ENCODE measurements around the gene CMSS1. TPM values are rescaled to one million over a fixed set of nuclear protein-coding genes. Genes with fewer than 3 reads are reported as not detected.

The CMSS1 gene
- total RNA-seq, 1 donor from 2014 or later = 36.9 TPM

DNA sequence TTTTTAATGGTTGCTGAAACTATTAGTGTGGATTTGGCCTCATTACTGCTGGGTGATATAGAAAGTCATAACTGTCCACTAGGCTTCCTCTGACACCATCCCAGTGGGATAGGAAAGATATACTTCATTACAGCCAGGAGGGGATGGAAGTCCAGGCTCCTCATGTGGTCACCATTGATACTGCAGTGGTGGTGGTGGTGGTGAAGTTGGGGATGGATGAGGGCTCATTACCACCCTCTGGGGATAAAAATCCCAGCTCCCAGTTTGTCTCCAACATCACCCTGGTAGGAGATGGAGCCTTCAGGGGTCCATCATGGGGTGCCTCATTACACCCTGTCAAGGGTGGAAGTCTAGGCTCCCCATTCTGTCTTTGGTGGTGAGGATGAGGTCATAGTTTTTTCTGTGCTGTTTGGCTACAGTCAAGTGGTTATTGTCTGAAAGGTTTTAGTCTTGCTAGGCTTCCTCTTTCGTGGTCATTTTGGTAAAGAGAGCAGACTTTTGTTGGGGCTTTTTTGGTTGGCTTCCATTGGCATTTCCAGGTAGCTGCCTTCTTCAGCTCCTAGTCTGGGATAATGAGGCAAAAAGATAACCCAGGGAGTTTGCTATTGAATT lies 326.7 kb downstream of the CMSS1 start:
- intact Hi-C loops (cut with DNase I) = no loop called here
- DNase-seq (no peak), ATAC-seq (ENCODE audit: poor library complexity) (no peak)

DNA sequence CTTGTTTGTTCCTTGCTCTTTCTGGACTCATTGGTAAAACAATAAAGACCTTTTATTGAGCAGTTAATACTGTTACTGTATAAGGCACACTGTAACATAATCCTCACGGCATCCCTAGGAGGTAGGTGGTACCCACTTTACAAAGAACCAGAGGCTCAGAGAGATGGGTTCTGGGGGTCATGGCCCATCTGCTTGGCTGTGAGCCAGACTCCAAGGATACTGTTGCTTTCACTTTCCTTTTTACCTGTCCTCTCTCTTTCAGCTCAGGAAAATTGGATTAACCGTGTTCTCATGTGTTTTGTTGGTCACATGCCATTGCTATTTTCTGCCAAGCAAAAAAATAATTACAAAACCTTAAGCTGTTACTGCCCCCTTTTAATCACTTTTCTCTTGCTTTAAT lies 331.5 kb downstream of the CMSS1 start:
- DNase-seq (no peak), ATAC-seq (ENCODE audit: poor library complexity) (no peak)
- intact Hi-C loops (cut with DNase I) = no loop called here

DNA sequence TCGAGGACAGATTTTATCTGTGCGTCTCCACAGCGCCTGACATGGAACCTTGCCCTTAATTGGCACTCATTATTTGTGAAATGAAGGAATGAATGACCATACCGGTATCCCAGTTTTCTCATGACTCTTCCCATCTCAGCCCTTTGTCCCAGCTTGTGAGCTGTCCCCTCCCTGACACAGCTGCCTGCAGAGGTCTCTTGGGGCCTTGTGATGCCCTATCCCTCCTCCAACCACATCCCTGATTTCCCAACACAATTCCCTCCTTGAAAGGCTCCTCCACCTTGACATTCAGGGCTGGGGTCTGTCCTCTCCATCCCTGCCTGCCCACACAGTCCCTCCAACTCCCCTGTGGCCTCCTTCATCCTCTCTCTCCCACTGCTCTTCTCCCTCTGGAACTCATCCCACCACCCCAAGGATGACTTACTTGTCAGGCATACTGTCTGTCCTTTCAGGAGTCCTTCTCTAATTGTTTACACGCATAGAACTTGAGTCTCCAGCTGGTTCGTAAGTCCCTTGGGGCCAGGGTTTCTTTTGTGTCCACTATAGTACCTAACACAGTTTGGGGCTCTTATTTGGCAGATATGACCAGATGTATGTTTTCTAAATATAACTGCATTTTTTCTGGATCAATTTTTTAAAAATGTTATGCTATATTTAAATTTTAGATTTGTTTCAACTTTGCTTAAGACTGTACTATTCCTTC lies 332.2 kb downstream of the CMSS1 start:
- intact Hi-C loops (cut with DNase I) = no loop called here
- ATAC-seq (ENCODE audit: poor library complexity) (no peak), DNase-seq (no peak)

DNA sequence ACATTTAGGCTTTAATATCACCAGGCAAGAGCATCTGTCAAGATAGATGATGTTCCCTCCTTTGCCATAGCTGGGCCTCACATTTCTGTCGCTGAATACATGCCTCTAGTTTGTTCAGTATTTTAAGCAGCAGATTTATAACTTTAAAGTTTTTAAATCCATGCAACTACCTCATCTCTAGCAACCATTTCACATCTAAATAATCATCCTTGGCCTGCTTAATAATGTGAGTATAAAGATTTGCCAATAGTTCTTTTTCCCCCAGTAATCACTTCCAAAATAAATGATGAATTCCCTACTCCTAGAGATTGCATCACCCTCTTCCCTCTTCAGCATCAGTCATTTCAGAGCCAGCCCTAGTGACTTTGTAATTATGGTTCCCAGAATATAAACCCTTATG lies 332.8 kb downstream of the CMSS1 start:
- intact Hi-C loops (cut with DNase I) = no loop called here
- DNase-seq = no peak
- ATAC-seq (ENCODE audit: poor library complexity) = peak; percentile 81

DNA sequence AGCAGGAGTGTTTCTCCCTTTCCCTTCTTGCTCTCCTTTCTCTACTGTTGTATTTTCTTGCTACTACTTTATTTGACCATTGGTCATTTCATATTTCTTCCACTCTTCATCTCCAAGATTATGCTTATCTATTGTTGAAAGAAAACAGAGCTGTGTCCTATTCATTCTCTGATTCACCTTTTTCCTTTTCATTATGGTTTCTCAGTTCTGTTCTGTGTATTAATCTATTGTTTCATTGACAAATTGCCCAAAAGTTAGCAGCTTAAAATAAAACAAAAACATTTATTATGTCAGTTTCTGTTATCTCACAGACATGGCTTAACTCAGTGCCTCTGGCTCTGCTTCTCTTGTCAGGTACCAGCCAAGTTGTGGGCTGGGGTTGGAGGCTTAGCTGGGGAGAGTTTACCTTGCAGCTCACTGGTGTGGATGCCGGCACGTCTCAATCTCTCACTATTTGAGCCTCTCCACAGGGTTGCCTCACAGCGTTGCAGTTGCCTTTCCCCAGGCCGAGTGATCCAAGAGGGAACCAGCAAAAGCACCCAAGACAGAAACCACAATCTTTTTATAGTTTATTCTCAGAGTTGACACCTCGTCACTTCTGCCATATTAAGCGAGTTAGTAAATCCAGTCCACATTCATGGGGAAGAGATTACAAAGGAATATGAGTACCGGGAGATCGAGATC lies 333.5 kb downstream of the CMSS1 start:
- DNase-seq = peak; percentile 41
- peak; percentile 70 for ATAC-seq (ENCODE audit: poor library complexity)
- intact Hi-C loops (cut with DNase I) = no loop called here

DNA sequence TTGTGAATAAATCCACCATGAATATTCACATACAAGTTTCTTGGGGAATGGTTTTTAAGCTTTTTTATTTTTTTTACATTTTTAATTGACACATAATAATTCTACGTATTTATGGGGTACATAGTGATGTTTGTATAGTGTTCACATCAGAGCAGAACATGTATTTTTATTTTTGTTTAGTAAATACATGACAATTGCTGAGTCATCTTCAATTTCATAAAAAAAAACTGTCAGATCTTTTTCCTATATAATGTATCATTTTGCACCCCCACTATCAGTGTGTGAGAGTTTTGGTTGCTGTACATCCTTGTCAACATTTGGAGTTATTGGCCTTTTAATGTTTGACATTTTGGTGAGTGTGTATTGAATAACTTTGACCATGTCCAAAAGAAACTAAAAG lies 336.5 kb downstream of the CMSS1 start:
- intact Hi-C loops (cut with DNase I) = no loop called here
- ATAC-seq (ENCODE audit: poor library complexity) = no peak
- no peak for DNase-seq

DNA sequence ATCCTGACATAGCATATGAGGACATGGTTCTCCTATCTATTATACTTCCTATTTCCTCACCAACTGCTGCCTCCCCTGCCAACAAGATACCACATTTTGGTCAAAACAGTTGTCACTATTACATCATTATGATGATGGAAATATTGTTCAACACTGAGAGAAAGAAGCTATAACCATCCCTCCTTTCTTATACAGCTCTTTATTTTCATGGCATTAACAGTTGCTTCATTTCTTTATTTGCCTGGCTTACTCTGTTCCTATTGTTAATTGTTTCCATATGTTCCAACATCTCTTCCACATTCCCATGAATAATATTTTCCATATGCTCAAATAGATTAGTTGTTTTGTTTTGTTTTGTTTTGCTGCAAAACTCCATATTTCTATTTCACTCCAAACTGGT lies 337.5 kb downstream of the CMSS1 start:
- DNase-seq (no peak), ATAC-seq (ENCODE audit: poor library complexity) (no peak)
- intact Hi-C loops (cut with DNase I) = no loop called here

DNA sequence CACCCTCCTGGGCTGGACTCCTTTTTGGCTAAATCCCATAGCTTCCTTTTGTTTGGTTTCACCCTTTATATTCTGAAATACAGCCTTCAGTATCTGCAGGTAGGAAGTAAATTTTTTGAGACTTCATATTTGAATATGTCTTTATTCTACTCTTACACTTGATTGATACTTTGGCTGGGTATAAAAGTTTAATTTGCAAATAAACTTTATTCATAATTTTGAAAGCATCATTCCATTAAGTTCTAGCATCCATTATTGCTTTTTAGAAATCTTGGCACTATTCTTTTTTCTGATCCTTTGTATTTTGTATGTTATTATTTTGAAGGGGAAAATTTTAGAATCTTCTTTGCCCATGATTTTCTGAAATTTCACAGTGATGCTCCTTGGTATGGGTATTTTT lies 337.9 kb downstream of the CMSS1 start:
- intact Hi-C loops (cut with DNase I) = no loop called here
- DNase-seq = no peak
- ATAC-seq (ENCODE audit: poor library complexity) = no peak

DNA sequence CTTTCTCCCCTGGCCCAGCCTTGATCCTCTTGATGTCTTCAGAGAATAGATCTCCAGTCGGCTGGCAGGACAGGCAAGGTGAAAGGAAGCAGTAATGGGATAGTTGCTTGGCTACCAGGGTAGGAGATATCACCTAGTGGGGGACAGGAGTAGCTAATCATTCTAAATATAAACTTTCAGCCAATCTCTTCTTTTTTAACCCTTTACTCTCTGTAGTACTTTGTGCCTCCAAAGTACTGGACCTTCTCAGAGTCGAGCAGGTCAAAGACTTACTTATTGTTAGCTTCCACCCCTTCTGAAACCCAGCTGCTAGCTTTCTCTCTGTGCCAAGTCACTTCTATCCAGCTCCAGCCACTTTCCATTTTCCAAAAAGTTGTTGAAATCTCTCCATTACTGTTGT lies 340.0 kb downstream of the CMSS1 start:
- intact Hi-C loops (cut with DNase I) = no loop called here
- peak; percentile 50 for ATAC-seq (ENCODE audit: poor library complexity)

DNA sequence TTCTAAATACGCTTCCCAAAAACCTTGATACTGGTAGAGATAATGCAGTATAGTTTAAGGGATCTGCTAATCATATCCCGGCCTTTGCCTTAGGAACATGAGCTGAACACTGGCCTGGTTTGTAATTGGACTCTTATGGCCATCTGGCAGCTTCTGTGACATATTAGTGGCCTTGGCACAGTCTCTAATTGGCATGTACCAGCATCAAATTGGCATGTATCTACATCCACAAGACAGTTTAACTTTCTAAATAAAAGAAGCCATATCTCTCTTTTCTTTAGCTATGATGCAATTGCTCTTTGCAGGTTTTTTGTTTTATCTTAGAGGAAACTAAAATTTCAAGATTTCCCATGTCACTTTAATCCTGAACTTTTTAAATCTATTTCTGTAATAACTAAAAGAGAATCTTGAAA lies 341.3 kb downstream of the CMSS1 start:
- peak; percentile 92 for ATAC-seq (ENCODE audit: poor library complexity)
- no peak for DNase-seq
- intact Hi-C loops (cut with DNase I) = no loop called here

More for the DNA sequence above, 340.0 kb downstream of the CMSS1 start:
- DNase-seq = no peak

DNA sequence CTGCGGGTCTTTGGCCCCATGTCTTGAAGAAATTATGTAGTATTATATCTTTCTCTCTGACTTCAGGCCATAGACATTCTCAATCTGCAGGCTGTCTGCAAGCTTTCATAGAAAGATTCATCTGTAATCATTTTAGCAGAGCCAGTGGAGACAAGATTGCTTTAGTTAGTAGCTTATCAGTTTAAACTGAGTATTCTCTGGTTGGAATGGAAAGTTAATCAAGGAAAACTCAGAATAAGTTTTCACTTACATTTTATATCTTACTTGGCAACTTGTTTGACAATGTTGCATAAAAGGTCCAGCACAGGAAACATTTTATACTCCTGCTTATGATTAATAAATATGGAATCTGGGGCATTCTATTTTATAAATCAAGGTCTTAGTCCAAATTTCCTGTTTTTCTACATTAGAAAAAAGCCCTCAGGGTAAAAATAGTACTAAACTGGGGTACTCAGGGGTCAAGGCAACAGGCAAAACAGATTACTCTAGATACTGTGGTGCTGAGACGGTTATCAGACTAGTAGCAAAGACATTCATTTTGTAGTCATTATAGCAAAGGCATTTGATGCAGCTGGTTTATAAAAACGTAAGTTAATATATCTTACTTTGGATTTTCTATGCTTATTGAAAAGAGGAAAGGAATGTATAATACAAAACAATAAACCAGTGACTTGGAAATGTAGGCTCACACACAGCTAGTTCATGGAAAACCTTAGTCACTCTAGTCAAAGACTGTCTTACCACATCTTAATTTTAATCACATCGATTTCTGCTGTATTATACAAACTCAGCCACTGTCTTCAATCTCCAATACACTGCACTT lies 341.9 kb downstream of the CMSS1 start:
- ATAC-seq (ENCODE audit: poor library complexity) = peak; percentile 19
- DNase-seq = no peak
- intact Hi-C loops (cut with DNase I) = no loop called here

DNA sequence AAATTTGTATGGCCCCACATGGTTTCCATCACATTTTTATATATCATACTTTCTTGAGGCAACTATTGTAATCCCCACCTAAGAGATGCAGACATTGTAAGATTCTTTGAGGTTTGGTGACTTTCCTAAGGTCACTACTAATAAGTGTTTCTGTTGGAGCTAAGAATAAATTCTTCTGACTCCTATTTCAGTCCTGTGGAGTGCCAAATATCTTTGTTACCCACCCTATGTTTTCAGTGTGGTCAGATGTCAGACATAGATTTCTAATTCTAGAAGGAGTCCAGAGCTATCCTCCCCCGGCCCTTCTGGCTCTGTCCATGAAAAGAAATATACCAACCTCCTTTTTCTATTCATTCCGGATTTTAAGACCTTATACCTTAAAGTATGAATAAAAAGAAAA lies 342.9 kb downstream of the CMSS1 start:
- intact Hi-C loops (cut with DNase I) = no loop called here
- no peak for ATAC-seq (ENCODE audit: poor library complexity)
- DNase-seq = no peak

DNA sequence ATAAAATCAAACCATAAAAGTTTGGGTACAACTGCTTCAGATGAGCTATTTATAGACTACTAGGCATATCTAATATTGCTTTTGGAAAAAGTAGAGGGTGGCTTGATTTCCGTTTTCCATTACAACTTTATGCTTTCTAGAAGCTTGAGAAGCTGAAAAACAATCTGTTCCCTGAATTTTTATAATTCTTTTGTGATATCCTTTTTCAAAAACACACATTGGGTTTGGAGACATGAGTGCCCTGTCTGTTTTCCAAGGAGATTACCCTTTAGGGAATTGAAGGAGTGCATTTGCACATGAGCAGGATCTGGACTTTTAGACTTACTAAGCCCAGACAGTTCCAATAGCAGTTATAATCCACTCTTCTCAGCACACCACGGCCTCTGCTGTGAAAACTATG lies 346.1 kb downstream of the CMSS1 start:
- DNase-seq = no peak
- peak; percentile 59 for ATAC-seq (ENCODE audit: poor library complexity)
- intact Hi-C loops (cut with DNase I) = no loop called here

DNA sequence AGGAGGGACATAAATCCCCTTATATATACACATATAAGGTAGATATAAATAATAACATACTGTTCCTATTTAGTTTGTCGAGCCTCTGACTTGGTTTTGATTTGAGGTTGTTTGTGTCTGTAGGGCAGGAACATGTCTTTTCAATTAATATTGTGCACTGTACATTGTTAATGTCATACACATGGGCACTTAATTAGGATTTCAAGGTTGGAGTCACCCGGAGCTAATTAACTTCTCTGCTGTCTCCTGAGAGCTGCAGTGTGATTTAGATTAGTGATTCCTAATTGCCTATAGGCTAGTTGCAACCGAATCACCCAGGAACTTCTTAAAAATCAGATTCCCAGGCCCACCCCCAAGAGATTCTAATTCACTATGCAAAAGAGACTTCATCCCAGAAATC lies 347.1 kb downstream of the CMSS1 start:
- DNase-seq (no peak), ATAC-seq (ENCODE audit: poor library complexity) (no peak)
- intact Hi-C loops (cut with DNase I) = no loop called here

DNA sequence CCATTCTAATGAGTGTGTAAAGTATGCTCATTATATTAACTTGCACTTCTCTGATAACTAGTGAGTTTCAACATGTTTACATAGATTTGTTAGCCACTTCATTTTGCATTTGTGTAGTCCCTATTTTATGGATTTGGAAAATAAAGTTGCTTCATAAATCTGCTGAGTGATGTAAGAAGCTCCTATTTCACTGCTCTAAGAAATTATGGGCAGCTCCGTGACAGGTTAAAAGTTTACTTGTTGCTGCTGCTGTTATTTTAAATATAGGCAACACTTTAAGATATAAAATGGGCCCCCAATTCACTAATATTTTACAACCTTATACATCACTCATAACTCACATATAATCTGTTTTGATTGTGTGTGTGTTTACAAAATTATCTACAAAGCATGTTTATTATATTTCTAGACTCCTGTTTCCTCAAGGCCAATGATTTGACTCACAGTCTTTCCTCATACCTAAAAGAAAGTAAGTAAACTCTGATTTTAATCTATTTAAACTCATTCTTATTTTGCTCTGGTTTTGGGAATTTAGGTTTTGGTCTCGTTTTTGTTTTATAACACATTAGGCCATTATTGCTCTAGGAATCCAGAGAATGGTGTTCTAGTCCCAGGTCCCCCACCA lies 348.4 kb downstream of the CMSS1 start:
- DNase-seq (no peak), ATAC-seq (ENCODE audit: poor library complexity) (no peak)
- intact Hi-C loops (cut with DNase I) = no loop called here

DNA sequence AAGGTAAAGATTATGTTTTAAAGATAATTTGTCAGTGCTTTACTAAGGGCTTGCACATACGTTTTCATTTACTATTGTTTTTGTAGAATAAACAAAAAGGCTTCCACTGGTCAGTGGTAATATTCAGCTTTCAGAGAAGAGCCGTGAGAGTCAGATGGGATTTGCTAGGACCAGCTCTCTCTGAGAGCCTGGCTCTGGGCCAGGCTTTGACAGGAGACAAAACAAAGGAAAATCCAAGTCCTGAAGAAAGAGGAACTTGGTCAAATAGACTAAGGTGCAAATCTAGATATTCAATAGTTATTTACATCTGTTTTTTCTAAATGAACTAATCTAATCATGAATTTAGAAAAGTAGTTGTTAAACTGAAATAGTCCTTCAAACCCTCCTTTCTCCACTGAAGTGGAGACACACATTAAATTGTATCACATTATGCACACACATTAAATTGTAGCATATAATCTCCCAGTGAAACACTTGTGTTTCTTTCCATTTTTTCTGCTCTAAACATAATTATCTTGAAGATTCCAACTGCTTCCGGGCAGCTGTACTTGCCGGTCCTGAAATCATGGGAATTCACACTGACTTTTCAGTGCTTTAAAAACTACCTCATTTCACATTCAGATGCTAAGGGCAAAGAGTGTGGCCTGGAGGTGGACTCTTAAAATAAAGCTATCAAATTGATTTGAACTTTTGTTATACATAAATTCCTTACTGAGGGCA lies 351.7 kb downstream of the CMSS1 start:
- intact Hi-C loops (cut with DNase I) = no loop called here
- ATAC-seq (ENCODE audit: poor library complexity) (peak; percentile 55), DNase-seq (peak; percentile 62)

DNA sequence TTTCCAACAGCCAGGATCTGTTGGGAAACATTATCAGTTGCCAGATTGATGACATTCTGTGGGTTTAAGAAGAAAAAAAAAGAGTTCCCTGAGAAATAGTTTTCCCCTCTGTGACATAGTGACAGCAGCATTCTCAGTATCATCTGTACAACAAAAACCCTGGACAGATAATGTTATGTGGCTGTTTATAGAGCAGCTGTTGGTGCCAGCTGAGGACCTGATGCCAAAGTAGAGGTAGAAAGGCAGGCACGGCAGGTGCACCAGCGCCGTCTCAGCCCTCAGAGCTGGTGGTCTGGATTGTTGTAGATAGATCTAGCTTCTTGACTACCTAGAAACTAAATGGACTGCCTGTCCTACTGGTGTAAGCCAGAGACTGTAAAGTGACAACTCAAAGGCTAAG lies 352.8 kb downstream of the CMSS1 start:
- intact Hi-C loops (cut with DNase I) = no loop called here
- ATAC-seq (ENCODE audit: poor library complexity) (peak; percentile 67), DNase-seq (no peak)

DNA sequence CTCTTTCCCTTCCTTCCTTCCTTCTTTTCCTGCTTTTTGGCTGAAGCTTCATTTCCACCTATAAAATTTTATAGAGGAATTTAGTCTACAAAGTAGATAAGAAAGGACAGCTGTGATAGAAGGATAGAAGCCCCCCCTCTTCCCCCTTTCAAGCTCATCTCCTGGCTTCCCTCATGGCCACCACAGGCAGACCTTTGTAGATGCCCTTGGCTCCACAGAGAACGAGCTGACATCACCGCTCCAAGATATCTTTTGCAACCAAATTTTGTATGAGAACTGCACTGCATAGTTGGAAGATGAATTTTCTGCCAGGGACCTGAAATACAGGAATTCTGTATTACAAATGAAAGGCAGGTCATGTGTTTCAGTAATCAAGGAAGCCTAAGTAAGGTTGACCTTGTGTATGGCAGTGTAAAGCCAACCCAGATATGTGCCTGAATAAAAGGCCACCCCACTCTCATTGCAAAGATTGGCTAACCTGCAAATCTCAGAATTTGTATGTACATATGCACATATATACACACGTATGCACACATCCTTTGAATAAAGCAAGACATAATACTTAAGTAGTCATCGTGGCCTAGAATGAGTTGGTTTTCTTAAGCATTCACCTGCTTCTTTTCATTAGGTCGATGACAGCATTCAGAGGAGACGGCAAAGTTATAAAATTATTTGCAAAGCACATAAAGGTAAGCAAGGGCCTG lies 353.7 kb downstream of the CMSS1 start:
- DNase-seq = no peak
- no peak for ATAC-seq (ENCODE audit: poor library complexity)
- intact Hi-C loops (cut with DNase I) = no loop called here

Measured in Right ventricle myocardium superior (tissue), 1 donor.